ENCODE measurements around the gene TMEM41B.

GRCh38 chr11:9341638-9342178, 27.3 kb upstream of the TMEM41B start:
- TF ChIP-seq CTCF (conservative IDR thresholded peaks at IDR 0.05) (no peak), ZFX (IDR thresholded peaks at IDR 0.05) (no peak)
